NCI-H226 (cell line): ENCODE results near the gene NOLC1.
A peak's percentile ranks its signal among the peaks of the same experiment; 100 is the strongest.
"Not testable (repeated sequence)": the region's sequence is repeated elsewhere in the genome, so short reads cannot be mapped to it uniquely, and the experiment has no call there.

Experiments
- DNase-seq: peaks from one replicate; pipeline ENCODE4 v3.0.0-alpha.2; 2015

Gene NOLC1

GRCh38 chr10:102159051-102159597 is 6.9 kb downstream of the NOLC1 start:
- peak; percentile 10 for DNase-seq

- DNase-seq, result no peak
Measured at GRCh38 chr10:102159831-102160230, 7.6 kb downstream of the NOLC1 start.

- DNase-seq, result no peak
Measured at GRCh38 chr10:102163342-102163989, 11.3 kb downstream of the NOLC1 start.

GRCh38 chr10:102167861-102168260 is 15.7 kb downstream of the NOLC1 start:
- DNase-seq, result no peak

GRCh38 chr10:102170602-102171001 is 18.4 kb downstream of the NOLC1 start:
- DNase-seq, result no peak

- DNase-seq, result no peak
Measured at GRCh38 chr10:102172288-102172687, 20.1 kb downstream of the NOLC1 start.

- DNase-seq, result peak; percentile 55
Measured at GRCh38 chr10:102175415-102175814, 23.2 kb downstream of the NOLC1 start.

- DNase-seq, result no peak
Measured at GRCh38 chr10:102184606-102185005, 32.4 kb downstream of the NOLC1 start.

GRCh38 chr10:102185272-102185671 is 33.1 kb downstream of the NOLC1 start:
- DNase-seq, result no peak

- DNase-seq, result no peak
Measured at GRCh38 chr10:102185811-102186527, 33.8 kb downstream of the NOLC1 start.

- DNase-seq, result no peak
Measured at GRCh38 chr10:102188298-102188940, 36.2 kb downstream of the NOLC1 start.

GRCh38 chr10:102188941-102189898 is 37.0 kb downstream of the NOLC1 start:
- DNase-seq, result not testable (repeated sequence)

- no peak for DNase-seq
Measured at GRCh38 chr10:102191956-102192355, 39.8 kb downstream of the NOLC1 start.

- peak; percentile 6 for DNase-seq
Measured at GRCh38 chr10:102195296-102195870, 43.2 kb downstream of the NOLC1 start.

GRCh38 chr10:102196893-102197292 is 44.7 kb downstream of the NOLC1 start:
- no peak for DNase-seq

GRCh38 chr10:102198027-102198426 is 45.8 kb downstream of the NOLC1 start:
- DNase-seq, result no peak

- no peak for DNase-seq
Measured at GRCh38 chr10:102200751-102201640, 48.8 kb downstream of the NOLC1 start.

GRCh38 chr10:102202386-102202785 is 50.2 kb downstream of the NOLC1 start:
- DNase-seq, result no peak

- DNase-seq, result peak; percentile 21
Measured at GRCh38 chr10:102208311-102209035, 56.3 kb downstream of the NOLC1 start.

GRCh38 chr10:102211615-102212299 is 59.6 kb downstream of the NOLC1 start:
- DNase-seq, result no peak
